Measurements from ENCODE around the gene NEDD9. TPM values are rescaled to one million over a fixed set of nuclear protein-coding genes. Genes with fewer than 3 reads are reported as not detected.
A peak's percentile ranks its signal among the peaks of the same experiment; 100 is the strongest.

NEDD9 gene
- total RNA-seq, 1 donor from 2014 or later, result 14.1 TPM

DNA sequence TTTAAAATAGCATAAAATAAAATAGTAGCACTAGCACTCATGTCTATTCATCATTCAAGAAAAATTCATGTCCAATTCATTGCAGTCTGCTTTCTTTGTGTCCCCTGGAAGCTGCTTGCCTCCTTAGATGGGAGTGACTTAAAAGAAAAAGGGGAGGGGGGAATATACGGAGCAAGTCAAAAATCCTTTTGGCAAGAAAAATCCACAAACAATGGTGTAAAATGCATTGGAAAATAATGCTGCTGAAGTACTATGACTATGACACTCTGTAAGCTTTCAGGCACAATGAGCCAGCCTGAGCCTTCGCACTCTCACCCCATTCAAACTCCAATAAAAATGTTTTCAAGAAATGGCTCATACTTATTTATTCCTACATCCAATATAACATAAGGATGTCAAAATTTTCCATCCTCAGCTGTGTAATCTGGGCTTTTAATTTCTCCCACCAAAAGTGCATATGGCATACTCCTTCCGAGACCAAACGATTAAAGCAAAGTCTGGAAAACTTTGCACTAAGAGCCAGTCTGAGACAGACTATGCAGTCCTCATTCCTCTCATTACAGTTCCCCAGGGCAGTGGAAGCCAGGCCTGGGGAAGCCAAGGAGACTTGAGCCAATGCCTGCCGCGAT is 790 bp downstream of the NEDD9 start:
- Mint-ChIP-seq H3K27me3 (ENCODE audit: low read depth) (no peaks in the 10 kb centered on the region), H3K4me1 (peaks cover 85% of the 10 kb centered on the region), H3K36me3 (ENCODE audit: low read depth) (peaks cover 4% of the 10 kb centered on the region), H3K27ac (ENCODE audit: unreplicated experiment) (peak overlapping the region; percentile 100), H3K9me3 (no peaks in the 10 kb centered on the region), H3K4me3 (peak overlapping the region; percentile 96)
- no peak for DNase-seq (ENCODE audit: low read depth, low spot score)
- no peak for TF ChIP-seq CTCF (conservative IDR thresholded peaks at IDR 0.05)

DNA sequence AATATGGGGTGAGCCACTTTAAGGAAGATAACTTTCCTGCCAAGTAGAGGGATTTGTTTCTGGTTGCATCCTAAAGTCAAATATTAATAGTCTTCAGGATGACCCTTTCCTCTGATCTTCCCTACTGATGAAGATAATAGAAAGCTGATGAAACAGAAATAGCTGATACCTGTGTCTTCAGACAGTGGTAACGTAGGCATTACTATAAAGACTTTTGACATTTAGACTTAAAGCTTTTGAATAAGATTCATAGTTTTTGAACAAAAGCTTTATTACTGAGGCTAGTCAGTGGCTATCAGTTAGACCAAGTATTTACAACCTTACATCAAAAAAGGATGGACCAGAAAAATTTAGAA is 1.4 kb downstream of the NEDD9 start:
- TF ChIP-seq CTCF (conservative IDR thresholded peaks at IDR 0.05), result no peak
- H3K27ac Mint-ChIP-seq (ENCODE audit: unreplicated experiment), result peak overlapping the region; percentile 65
- no peaks in the 10 kb centered on the region for H3K9me3 Mint-ChIP-seq
- H3K4me3 Mint-ChIP-seq, result peak overlapping the region; percentile 96
- no peak for DNase-seq (ENCODE audit: low read depth, low spot score)
- peaks cover 85% of the 10 kb centered on the region for H3K4me1 Mint-ChIP-seq
- H3K27me3 Mint-ChIP-seq (ENCODE audit: low read depth), result no peaks in the 10 kb centered on the region
- peaks cover 4% of the 10 kb centered on the region for H3K36me3 Mint-ChIP-seq (ENCODE audit: low read depth)

DNA sequence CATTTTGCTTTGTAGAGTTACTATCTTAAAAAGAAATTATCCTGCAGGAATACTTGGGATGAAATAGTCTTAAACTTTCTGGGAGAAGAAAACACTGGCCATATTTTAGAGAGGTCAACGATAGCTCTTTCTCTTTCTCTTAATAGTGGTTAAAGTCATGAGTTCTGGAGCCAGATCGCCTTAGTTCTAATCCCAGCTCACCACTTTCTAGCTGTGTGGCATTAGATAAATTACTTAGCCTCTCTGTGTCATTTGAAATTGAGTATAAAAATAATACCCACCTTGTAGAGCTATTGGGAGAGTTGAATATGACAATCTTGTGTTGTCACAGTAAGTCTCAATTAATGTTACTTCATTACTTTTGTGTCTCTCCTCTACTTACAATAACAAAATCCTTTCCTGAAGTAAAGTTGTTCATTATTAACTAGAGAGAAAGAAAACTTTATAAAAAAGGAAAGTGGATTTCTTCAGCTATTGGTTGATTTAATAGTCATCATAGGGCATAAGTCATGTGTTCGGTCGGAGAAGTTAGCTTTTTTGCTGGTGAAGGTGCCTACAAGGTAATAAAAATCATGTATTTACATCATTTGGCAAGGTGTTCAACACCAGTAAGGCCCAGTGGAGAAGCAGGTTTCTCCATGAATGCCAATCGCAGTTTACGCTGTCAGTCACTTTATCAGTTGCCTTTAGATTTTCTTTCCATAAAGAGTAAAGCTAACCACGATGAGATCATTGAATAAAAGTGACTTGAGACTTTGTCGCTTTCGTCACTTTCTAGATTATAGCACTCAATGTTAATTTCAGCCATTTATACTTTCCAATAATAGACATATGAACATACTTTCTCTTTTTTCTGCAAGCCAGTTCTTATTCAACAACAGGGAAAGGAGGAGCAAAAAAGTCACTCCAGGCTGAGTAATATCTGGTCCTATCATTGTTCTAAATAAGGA is 2.0 kb downstream of the NEDD9 start:
- Mint-ChIP-seq H3K9me3 (no peaks in the 10 kb centered on the region), H3K4me1 (peaks cover 82% of the 10 kb centered on the region), H3K27me3 (ENCODE audit: low read depth) (no peaks in the 10 kb centered on the region), H3K36me3 (ENCODE audit: low read depth) (peaks cover 6% of the 10 kb centered on the region), H3K27ac (ENCODE audit: unreplicated experiment) (peak overlapping the region; percentile 65), H3K4me3 (peak overlapping the region; percentile 96)
- TF ChIP-seq CTCF (conservative IDR thresholded peaks at IDR 0.05), result no peak
- no peak for DNase-seq (ENCODE audit: low read depth, low spot score)

GRCh38 chr6:11229655-11230046 is 2.8 kb downstream of the NEDD9 start:
- Mint-ChIP-seq H3K27me3 (ENCODE audit: low read depth) (no peaks in the 10 kb centered on the region), H3K4me1 (peaks cover 86% of the 10 kb centered on the region), H3K9me3 (no peaks in the 10 kb centered on the region), H3K36me3 (ENCODE audit: low read depth) (peaks cover 6% of the 10 kb centered on the region), H3K4me3 (peak overlapping the region; percentile 96), H3K27ac (ENCODE audit: unreplicated experiment) (no peak overlapping the region)
- DNase-seq (ENCODE audit: low read depth, low spot score), result no peak
- no peak for TF ChIP-seq CTCF (conservative IDR thresholded peaks at IDR 0.05)

- no peak for TF ChIP-seq CTCF (conservative IDR thresholded peaks at IDR 0.05)
- Mint-ChIP-seq H3K27ac (ENCODE audit: unreplicated experiment) (peak overlapping the region; percentile 36), H3K27me3 (ENCODE audit: low read depth) (no peaks in the 10 kb centered on the region), H3K4me1 (peaks cover 88% of the 10 kb centered on the region), H3K9me3 (no peaks in the 10 kb centered on the region), H3K36me3 (ENCODE audit: low read depth) (peaks cover 6% of the 10 kb centered on the region), H3K4me3 (peak overlapping the region; percentile 96)
- DNase-seq (ENCODE audit: low read depth, low spot score), result peak; percentile 45
These were observed 3.4 kb downstream of the NEDD9 start for GRCh38 chr6:11228935-11229654.

Measured in neural crest cell (in vitro differentiated cells).